Lung (tissue), 12 donors: ENCODE measurements around the gene SLC44A1. TPM values are rescaled to one million over a fixed set of nuclear protein-coding genes. Genes with fewer than 3 reads are reported as not detected.

Source experiments
- ATAC-seq: fragments of 200-7000 bp; cut with Tn5 transposase; one replicate; pipeline ENCODE4 v1.9.1; 2020; ENCODE audit warnings: moderate number of reproducible peaks; ENCODE audit not compliant: insufficient read depth, low FRiP score
- DNase-seq, 3 donors: peaks; one replicate each; pipeline ENCODE4 v3.0.0-alpha.2; 2013 to 2017
- H3K27ac ChIP-seq, 2 donors: one replicate each; pipeline ENCODE4 v1.5.1; 2013; ENCODE audit warnings: mild to moderate bottlenecking in 2 of 2, moderate library complexity in 2 of 2, control low read depth in 1 of 2, inconsistent platforms in 1 of 2, low read depth in 1 of 2, low read length in 1 of 2
- H3K27me3 ChIP-seq, 3 donors: one replicate each; pipeline ENCODE4 v1.5.1; 2013; ENCODE audit warnings: low read length in 2 of 3; ENCODE audit not compliant: control insufficient read depth in 3 of 3, insufficient read depth in 3 of 3
- H3K36me3 ChIP-seq, 4 donors: one replicate each; pipeline ENCODE4 v1.5.1; 2013; ENCODE audit warnings: low read length in 4 of 4, mild to moderate bottlenecking in 1 of 4, moderate library complexity in 1 of 4; ENCODE audit not compliant: control insufficient read depth in 4 of 4, insufficient read depth in 4 of 4
- H3K4me1 ChIP-seq, 5 donors: one replicate each; pipeline ENCODE4 v1.5.1; 2013; ENCODE audit warnings: low read length in 5 of 5, mild to moderate bottlenecking in 2 of 5, moderate library complexity in 1 of 5; ENCODE audit not compliant: control insufficient read depth in 5 of 5, insufficient read depth in 5 of 5
- H3K4me3 ChIP-seq: one replicate; pipeline ENCODE4 v1.5.1; 2013; ENCODE audit warnings: mild to moderate bottlenecking, control low read depth, moderate library complexity
- H3K9ac ChIP-seq, 2 donors: one replicate each; pipeline ENCODE4 v1.5.1; 2013; ENCODE audit warnings: low read length in 2 of 2, control low read depth in 1 of 2; ENCODE audit not compliant: insufficient read depth in 1 of 2
- H3K9me3 ChIP-seq, 4 donors: one replicate each; pipeline ENCODE4 v1.5.1; 2013; ENCODE audit warnings: low read length in 3 of 4, mild to moderate bottlenecking in 1 of 4, moderate library complexity in 1 of 4; ENCODE audit not compliant: control insufficient read depth in 4 of 4, insufficient read depth in 3 of 4
- WGBS, 2 donors: extraction: QIAGEN DNeasy Blood & Tissue Kit; methylation state at CpG; one replicate each; pipeline ENCODE4 v1.1.7; 2013; 5-methylcytosine and 5-hydroxymethylcytosine counted together
- polyA plus RNA-seq, 2 donors: library from polyadenylated mRNA; stranded (reverse); fragments of 200-250 nt; gene quantifications; one replicate each; pipeline ENCODE4 v1.2.1, GENCODE V29; 2013
- total RNA-seq, 2 donors: library from RNA; depleted of rRNA in 1 of 2; stranded (reverse); fragments of >200 nt in 1 of 2; gene quantifications; one replicate each; pipeline ENCODE4 v1.2.1, GENCODE V29; 2014 to 2021
- TF ChIP-seq, protein P1 (sequence below): IDR thresholded peaks from 2 replicates; pipeline ENCODE4 v1.5.1; 2012; ENCODE audit warnings: mild to moderate bottlenecking; ENCODE audit errors: control extremely low read depth, extremely low read depth
- donor health status: control.
- donor health status: control.
- donor health status: Bipolar disorder and iron deficiency.
- donor health status: healthy.
- donor health status: DM: yes; HTN: yes; CAD: no.

The SLC44A1 gene
- total and polyA plus RNA-seq, 4 donors: 13.0 to 61.7 (median 33.8) TPM

GRCh38 chr9:105416840-105417239 is 172.4 kb downstream of the SLC44A1 start:
- Histone ChIP-seq H3K9me3 (no peaks in the 10 kb centered on the region), H3K4me1 (peaks cover 0 to 22% (median 4%) of the 10 kb centered on the region in 5 donors), H3K4me3 (no peak overlapping the region), H3K27ac (no peak overlapping the region), H3K9ac (no peak overlapping the region), H3K27me3 (no peaks in the 10 kb centered on the region), H3K36me3 (no peaks in the 10 kb centered on the region)
- ATAC-seq: no peak
- no peak for DNase-seq
- TF ChIP-seq, protein P1, sequence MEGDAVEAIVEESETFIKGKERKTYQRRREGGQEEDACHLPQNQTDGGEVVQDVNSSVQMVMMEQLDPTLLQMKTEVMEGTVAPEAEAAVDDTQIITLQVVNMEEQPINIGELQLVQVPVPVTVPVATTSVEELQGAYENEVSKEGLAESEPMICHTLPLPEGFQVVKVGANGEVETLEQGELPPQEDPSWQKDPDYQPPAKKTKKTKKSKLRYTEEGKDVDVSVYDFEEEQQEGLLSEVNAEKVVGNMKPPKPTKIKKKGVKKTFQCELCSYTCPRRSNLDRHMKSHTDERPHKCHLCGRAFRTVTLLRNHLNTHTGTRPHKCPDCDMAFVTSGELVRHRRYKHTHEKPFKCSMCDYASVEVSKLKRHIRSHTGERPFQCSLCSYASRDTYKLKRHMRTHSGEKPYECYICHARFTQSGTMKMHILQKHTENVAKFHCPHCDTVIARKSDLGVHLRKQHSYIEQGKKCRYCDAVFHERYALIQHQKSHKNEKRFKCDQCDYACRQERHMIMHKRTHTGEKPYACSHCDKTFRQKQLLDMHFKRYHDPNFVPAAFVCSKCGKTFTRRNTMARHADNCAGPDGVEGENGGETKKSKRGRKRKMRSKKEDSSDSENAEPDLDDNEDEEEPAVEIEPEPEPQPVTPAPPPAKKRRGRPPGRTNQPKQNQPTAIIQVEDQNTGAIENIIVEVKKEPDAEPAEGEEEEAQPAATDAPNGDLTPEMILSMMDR: no peak
- WGBS, 2 donors: 93 to 100% methylated on average over 1 of the region's 1 CpG

DNA sequence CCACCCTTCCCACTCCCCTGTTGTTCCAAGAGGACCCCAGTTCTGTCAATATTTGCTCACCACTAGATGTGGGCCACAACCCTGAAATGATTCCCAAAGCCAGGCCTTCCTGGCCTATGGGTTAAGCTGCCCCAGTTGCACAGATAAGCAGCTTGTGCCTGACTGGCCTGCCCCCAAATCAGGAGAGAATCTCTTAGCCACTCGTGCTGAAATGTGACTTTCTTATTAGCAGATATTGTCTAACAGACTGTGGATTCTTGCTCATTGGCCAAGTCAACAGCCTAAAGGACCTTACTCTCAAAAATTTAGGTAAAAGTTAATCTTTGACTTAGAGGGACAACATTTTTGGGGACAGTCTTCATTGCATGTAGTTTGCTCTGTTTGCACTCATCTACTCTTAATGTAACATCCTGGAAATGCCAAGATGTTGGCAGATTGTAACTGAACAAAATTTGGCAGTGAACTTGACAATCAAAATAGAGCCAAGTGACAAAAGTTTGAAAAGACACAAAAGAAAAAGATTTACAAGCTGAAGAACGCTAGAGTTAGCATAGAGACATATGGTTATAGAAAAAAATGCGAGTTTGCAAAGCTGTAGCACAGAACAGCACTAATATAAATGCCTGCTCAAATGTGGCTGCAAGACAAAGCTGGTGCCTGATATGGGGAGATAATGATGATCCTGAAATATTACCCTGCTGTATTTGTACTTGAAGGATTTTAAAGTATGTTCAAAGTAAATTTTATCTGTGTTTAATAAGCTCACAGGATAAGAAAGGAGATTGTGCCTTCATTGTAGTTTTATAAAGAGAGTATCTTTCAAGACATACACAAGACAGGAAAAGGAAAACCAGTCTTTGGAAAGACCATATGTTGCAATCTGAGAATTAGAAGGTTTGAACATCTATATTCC is 174.4 kb downstream of the SLC44A1 start:
- no peak overlapping the region for H3K4me3 ChIP-seq
- no peaks in the 10 kb centered on the region for H3K27me3 ChIP-seq
- 46 to 52% methylated on average over 3 of the region's 3 CpGs for WGBS, 2 donors
- TF ChIP-seq, protein P1: no peak
- H3K4me1 ChIP-seq: peaks cover 0 to 17% (median 4%) of the 10 kb centered on the region in 5 donors
- no peak overlapping the region for H3K27ac ChIP-seq
- peak in 2 of 3 donors; percentile 33 to 44 for DNase-seq
- H3K9me3 ChIP-seq: no peaks in the 10 kb centered on the region
- no peaks in the 10 kb centered on the region for H3K36me3 ChIP-seq
- H3K9ac ChIP-seq: no peak overlapping the region
- ATAC-seq: no peak

DNA sequence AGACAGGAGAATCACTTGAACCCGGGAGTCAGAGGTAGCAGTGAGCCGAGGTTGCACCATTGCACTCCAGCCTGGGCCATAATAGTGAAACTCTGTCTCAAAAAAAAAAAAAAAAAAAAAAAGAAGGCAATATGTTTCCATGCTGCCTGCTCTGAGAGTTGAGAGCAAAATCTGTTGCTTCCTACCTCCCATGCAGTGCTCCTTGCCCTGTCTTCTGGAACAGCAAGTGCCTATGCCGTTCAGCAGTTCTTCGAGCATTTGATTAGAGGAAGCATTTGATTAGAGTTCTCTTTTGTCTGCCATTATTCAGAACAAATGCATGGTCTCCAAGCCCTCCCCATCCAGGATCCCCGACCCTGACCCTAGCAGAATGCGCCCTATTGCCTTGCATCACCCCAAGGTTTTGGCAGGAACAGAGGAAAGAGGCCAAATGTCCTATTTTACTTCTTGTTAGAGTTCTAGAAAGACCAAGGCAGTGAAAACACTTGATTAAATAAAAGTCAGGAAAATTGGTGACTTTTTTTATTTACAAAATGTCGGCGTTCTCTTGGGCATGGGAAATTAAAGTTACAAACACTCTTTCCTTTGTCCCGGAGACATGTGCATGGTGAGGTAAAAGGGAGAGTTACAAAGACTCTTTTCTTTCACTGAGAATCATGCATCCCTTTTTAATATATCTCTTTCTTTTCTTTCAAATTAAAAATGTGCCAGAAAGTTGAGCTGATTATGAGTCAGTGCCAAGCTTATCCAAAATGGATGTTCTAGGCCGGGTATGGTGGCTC is 175.6 kb downstream of the SLC44A1 start:
- Histone ChIP-seq H3K9me3 (no peaks in the 10 kb centered on the region), H3K27me3 (no peaks in the 10 kb centered on the region), H3K9ac (no peak overlapping the region), H3K4me3 (no peak overlapping the region), H3K4me1 (peaks cover 0 to 10% (median 4%) of the 10 kb centered on the region in 5 donors), H3K36me3 (no peaks in the 10 kb centered on the region), H3K27ac (no peak overlapping the region)
- DNase-seq (no peak), ATAC-seq (no peak)
- 84 to 91% methylated on average over 10 of the region's 10 CpGs for WGBS, 2 donors
- TF ChIP-seq, protein P1: no peak
